Keratinocyte (primary cell): ENCODE measurements around the gene GAA.

Source experiments
- CTCF ChIP-seq, 3 experiments: IDR thresholded peaks in 1 of 3; conservative IDR thresholded peaks in 1 of 3; optimal IDR thresholded peaks in 1 of 3; 2 replicates in 2 of 3; 3 replicates in 1 of 3; pipeline versions ENCODE3 to v1.5.1; 2011; ENCODE audit warnings: low read length in 3 of 3, mild to moderate bottlenecking in 3 of 3, moderate library complexity in 2 of 3, control low read depth in 1 of 3, inconsistent platforms in 1 of 3; ENCODE audit not compliant: insufficient read depth in 2 of 3; ENCODE audit errors: extremely low read depth in 1 of 3
- EZH2 ChIP-seq: IDR thresholded peaks from one replicate; pipeline ENCODE4 v1.6.1; 2012; ENCODE audit warnings: inconsistent platforms, mild to moderate bottlenecking, low read length, moderate library complexity

GRCh38 chr17:80107231-80108021 is 6.0 kb downstream of the GAA start:
- TF ChIP-seq CTCF (optimal IDR thresholded peaks at IDR 0.05 in 1 of 3, IDR thresholded peaks at IDR 0.05 in 1 of 3, conservative IDR thresholded peaks at IDR 0.05 in 1 of 3; ENCODE audit: extremely low read depth in 1 of 3, insufficient read depth in 2 of 3, low read length in 3 of 3) (no peak), EZH2 (no peak)
